Lower lobe of right lung (tissue), 2 donors: Measurements from ENCODE around the gene INPP4B. TPM values are rescaled to one million over a fixed set of nuclear protein-coding genes. Genes with fewer than 3 reads are reported as not detected.

ENCODE experiments used
- ATAC-seq, 2 donors: fragments of 200-7000 bp; cut with Tn5 transposase; one replicate each; pipeline ENCODE4 v1.9.1; 2020 to 2022; ENCODE audit warnings: mild to moderate bottlenecking in 2 of 2, moderate library complexity in 2 of 2
- DNase-seq: peaks from one replicate; pipeline ENCODE4 v3.0.0-alpha.2; 2020
- H3K27ac ChIP-seq: fragments of 200-600 bp; one replicate; pipeline ENCODE4 v1.8.0; 2022
- H3K27me3 ChIP-seq: fragments of 200-600 bp; one replicate; pipeline ENCODE4 v1.8.0; 2022; ENCODE audit warnings: low read depth
- H3K36me3 ChIP-seq: fragments of 200-600 bp; one replicate; pipeline ENCODE4 v1.8.0; 2022; ENCODE audit warnings: mild to moderate bottlenecking
- H3K4me1 ChIP-seq: fragments of 200-600 bp; one replicate; pipeline ENCODE4 v1.8.0; 2022
- H3K4me3 ChIP-seq: fragments of 200-600 bp; one replicate; pipeline ENCODE4 v1.8.0; 2022; ENCODE audit warnings: mild to moderate bottlenecking
- H3K9me3 ChIP-seq: fragments of 200-600 bp; one replicate; pipeline ENCODE4 v1.8.0; 2022
- CTCF ChIP-seq: fragments of 200-600 bp; IDR thresholded peaks from one replicate; pipeline ENCODE4 v1.8.0; 2022; ENCODE audit warnings: antibody characterized with exemption, mild to moderate bottlenecking
- intact Hi-C: fragments of 100-400 bp; cut with DNase I; formaldehyde crosslinking; loops from one replicate; pipeline ENCODE4 v1.11.0; 2022
- total RNA-seq: library from RNA; stranded (reverse); fragmentation: NEBNext Ultra II Directional; extraction: Animal tissue kit (Norgen Biotek cat#: 25700); gene quantifications from one replicate; pipeline ENCODE4 v1.2.1, GENCODE V29; 2021
- donor health status: DM: no; HTN: yes; CAD: no; lungs with severe emphysema.

Gene INPP4B
- total RNA-seq, 1 donor from 2014 or later = 12.1 TPM

- intact Hi-C loops = no loop called here
- no peak for TF ChIP-seq CTCF
- no peak for ATAC-seq
Measured at GRCh38 chr4:142411993-142412392, 434.1 kb downstream of the INPP4B start.

GRCh38 chr4:142408003-142408441 lies 438.1 kb downstream of the INPP4B start:
- Histone ChIP-seq H3K9me3 (no peaks in the 10 kb centered on the region), H3K4me3 (no peak overlapping the region), H3K27ac (no peak overlapping the region), H3K36me3 (no peaks in the 10 kb centered on the region), H3K4me1 (peaks cover 19% of the 10 kb centered on the region), H3K27me3 (no peaks in the 10 kb centered on the region)
- intact Hi-C loops = no loop called here
- TF ChIP-seq CTCF = no peak
- ATAC-seq = no peak
- no peak for DNase-seq

More at GRCh38 chr4:142411993-142412392, 434.1 kb downstream of the INPP4B start:
- Histone ChIP-seq H3K9me3 (no peaks in the 10 kb centered on the region), H3K27me3 (no peaks in the 10 kb centered on the region), H3K4me3 (no peak overlapping the region), H3K27ac (no peak overlapping the region), H3K4me1 (no peaks in the 10 kb centered on the region), H3K36me3 (no peaks in the 10 kb centered on the region)
- no peak for DNase-seq

GRCh38 chr4:142407596-142407995 lies 438.5 kb downstream of the INPP4B start:
- Histone ChIP-seq H3K27ac (no peak overlapping the region), H3K4me3 (no peak overlapping the region), H3K4me1 (peaks cover 19% of the 10 kb centered on the region), H3K27me3 (no peaks in the 10 kb centered on the region), H3K9me3 (no peaks in the 10 kb centered on the region), H3K36me3 (no peaks in the 10 kb centered on the region)
- intact Hi-C loops = no loop called here
- DNase-seq = no peak
- no peak for ATAC-seq
- no peak for TF ChIP-seq CTCF

- ATAC-seq = no peak
- H3K27me3 ChIP-seq = no peaks in the 10 kb centered on the region
- H3K4me3 ChIP-seq = no peak overlapping the region
- intact Hi-C loops = no loop called here
- TF ChIP-seq CTCF = no peak
- peaks cover 19% of the 10 kb centered on the region for H3K4me1 ChIP-seq
- H3K27ac ChIP-seq = no peak overlapping the region
- no peaks in the 10 kb centered on the region for H3K9me3 ChIP-seq
- DNase-seq = no peak
- no peaks in the 10 kb centered on the region for H3K36me3 ChIP-seq
Measured at GRCh38 chr4:142406917-142407501, 439.1 kb downstream of the INPP4B start.

GRCh38 chr4:142406499-142406835 lies 439.6 kb downstream of the INPP4B start:
- no peak overlapping the region for H3K27ac ChIP-seq
- no peak for DNase-seq
- H3K27me3 ChIP-seq = no peaks in the 10 kb centered on the region
- ATAC-seq = no peak
- peaks cover 19% of the 10 kb centered on the region for H3K4me1 ChIP-seq
- no peak overlapping the region for H3K4me3 ChIP-seq
- no peak for TF ChIP-seq CTCF
- no peaks in the 10 kb centered on the region for H3K9me3 ChIP-seq
- no peaks in the 10 kb centered on the region for H3K36me3 ChIP-seq
- intact Hi-C loops = no loop called here
